ENCODE results near the gene HHLA2. TPM values are rescaled to one million over a fixed set of nuclear protein-coding genes. Genes with fewer than 3 reads are reported as not detected.
"Not testable (repeated sequence)": the region's sequence is repeated elsewhere in the genome, so short reads cannot be mapped to it uniquely, and the experiment has no call there.

The HHLA2 gene
- total RNA-seq (2021; fragmentation: NEBNext Ultra II Directional; extraction: Animal tissue kit (Norgen Biotek cat#: 25700)) = not detected
- long read RNA-seq = 0 reads

- Mint-ChIP-seq H3K4me3 (no peak within 1 kb of the TSS), H3K9me3 (no peaks in the 10 kb centered on the region), H3K27me3 (ENCODE audit: insufficient read depth) (0 out of 2 replicates have a peak, but pooled peaks cover 5% of the 10 kb centered on the region), H3K36me3 (ENCODE audit: low read depth) (no peaks in the 10 kb centered on the region), H3K27ac (no peak within 1 kb of the TSS), H3K4me1 (ENCODE audit: low read depth) (peaks cover 4% of the 10 kb centered on the region)
- no peak for DNase-seq
- TF ChIP-seq CTCF (IDR thresholded peaks at IDR 0.05) = no peak
Measured at GRCh38 chr3:108296239-108296638, at the start of gene HHLA2. TSS of gene HHLA2 (plus strand) at chr3:108296548. CDS start at chr3:108351814, 55,266 bp downstream.

GRCh38 chr3:108250626-108251025, 45.7 kb upstream of the HHLA2 start:
- no peak for TF ChIP-seq CTCF (IDR thresholded peaks at IDR 0.05)
- no peaks in the 10 kb centered on the region for H3K4me1 Mint-ChIP-seq (ENCODE audit: low read depth)
- no peaks in the 10 kb centered on the region for H3K9me3 Mint-ChIP-seq
- no peak overlapping the region for H3K4me3 Mint-ChIP-seq
- no peak for DNase-seq
- no peaks in the 10 kb centered on the region for H3K36me3 Mint-ChIP-seq (ENCODE audit: low read depth)
- H3K27me3 Mint-ChIP-seq (ENCODE audit: insufficient read depth) = peaks cover 5% of the 10 kb centered on the region
- no peak overlapping the region for H3K27ac Mint-ChIP-seq

GRCh38 chr3:108251265-108251664, 45.1 kb upstream of the HHLA2 start:
- no peak for DNase-seq
- peaks cover 5% of the 10 kb centered on the region for H3K27me3 Mint-ChIP-seq (ENCODE audit: insufficient read depth)

GRCh38 chr3:108251844-108252243, 44.5 kb upstream of the HHLA2 start:
- TF ChIP-seq CTCF (IDR thresholded peaks at IDR 0.05) = no peak
- Mint-ChIP-seq H3K4me1 (ENCODE audit: low read depth) (no peaks in the 10 kb centered on the region), H3K27me3 (ENCODE audit: insufficient read depth) (peaks cover 5% of the 10 kb centered on the region), H3K36me3 (ENCODE audit: low read depth) (no peaks in the 10 kb centered on the region), H3K9me3 (no peaks in the 10 kb centered on the region), H3K4me3 (no peak overlapping the region), H3K27ac (no peak overlapping the region)
- no peak for DNase-seq

More at GRCh38 chr3:108251265-108251664, 45.1 kb upstream of the HHLA2 start:
- no peaks in the 10 kb centered on the region for H3K36me3 Mint-ChIP-seq (ENCODE audit: low read depth)
- no peaks in the 10 kb centered on the region for H3K9me3 Mint-ChIP-seq
- no peaks in the 10 kb centered on the region for H3K4me1 Mint-ChIP-seq (ENCODE audit: low read depth)
- no peak overlapping the region for H3K4me3 Mint-ChIP-seq
- no peak for TF ChIP-seq CTCF (IDR thresholded peaks at IDR 0.05)
- no peak overlapping the region for H3K27ac Mint-ChIP-seq

GRCh38 chr3:108255131-108255530, 41.2 kb upstream of the HHLA2 start:
- no peaks in the 10 kb centered on the region for H3K9me3 Mint-ChIP-seq
- DNase-seq = no peak
- H3K36me3 Mint-ChIP-seq (ENCODE audit: low read depth) = no peaks in the 10 kb centered on the region
- H3K27me3 Mint-ChIP-seq (ENCODE audit: insufficient read depth) = peaks cover 2% of the 10 kb centered on the region; the same call in 1 of the 2 replicates
- no peak overlapping the region for H3K27ac Mint-ChIP-seq
- H3K4me1 Mint-ChIP-seq (ENCODE audit: low read depth) = no peaks in the 10 kb centered on the region
- no peak for TF ChIP-seq CTCF (IDR thresholded peaks at IDR 0.05)
- no peak overlapping the region for H3K4me3 Mint-ChIP-seq

- not testable (repeated sequence) for H3K36me3 Mint-ChIP-seq (ENCODE audit: low read depth); H3K4me1 Mint-ChIP-seq (ENCODE audit: low read depth); DNase-seq; H3K9me3 Mint-ChIP-seq; H3K27ac Mint-ChIP-seq; H3K4me3 Mint-ChIP-seq; H3K27me3 Mint-ChIP-seq (ENCODE audit: insufficient read depth)
Measured at GRCh38 chr3:108264534-108265298, 31.6 kb upstream of the HHLA2 start.

- H3K36me3 Mint-ChIP-seq (ENCODE audit: low read depth); DNase-seq; H3K27ac Mint-ChIP-seq; H3K4me1 Mint-ChIP-seq (ENCODE audit: low read depth); H3K9me3 Mint-ChIP-seq; H3K4me3 Mint-ChIP-seq: not testable (repeated sequence)
- H3K27me3 Mint-ChIP-seq (ENCODE audit: insufficient read depth) = peaks cover 10% of the 10 kb centered on the region; the same call in 1 of the 2 replicates
Measured at GRCh38 chr3:108268235-108268634, 28.1 kb upstream of the HHLA2 start.
